T47D (cell line): ENCODE measurements around the gene TFEB.

Experiments
- DNase-seq, 2 experiments: peaks; one replicate each; pipeline versions ENCODE4 v3.0.0 to v3.0.0-alpha.2; 2011 to 2012; ENCODE audit warnings: low read depth in 1 of 2, low spot score in 1 of 2
- JUND ChIP-seq: IDR thresholded peaks from 2 replicates; pipeline ENCODE4 v1.6.1; 2012; ENCODE audit warnings: low read depth
- in situ Hi-C: cut with HindIII; loops from 2 replicates; pipeline ENCODE4 v1.10.0; 2016; ENCODE audit warnings: low sequenced_read_pairs, low pct_unique_long_range_greater_than_20kb

Gene TFEB

DNA sequence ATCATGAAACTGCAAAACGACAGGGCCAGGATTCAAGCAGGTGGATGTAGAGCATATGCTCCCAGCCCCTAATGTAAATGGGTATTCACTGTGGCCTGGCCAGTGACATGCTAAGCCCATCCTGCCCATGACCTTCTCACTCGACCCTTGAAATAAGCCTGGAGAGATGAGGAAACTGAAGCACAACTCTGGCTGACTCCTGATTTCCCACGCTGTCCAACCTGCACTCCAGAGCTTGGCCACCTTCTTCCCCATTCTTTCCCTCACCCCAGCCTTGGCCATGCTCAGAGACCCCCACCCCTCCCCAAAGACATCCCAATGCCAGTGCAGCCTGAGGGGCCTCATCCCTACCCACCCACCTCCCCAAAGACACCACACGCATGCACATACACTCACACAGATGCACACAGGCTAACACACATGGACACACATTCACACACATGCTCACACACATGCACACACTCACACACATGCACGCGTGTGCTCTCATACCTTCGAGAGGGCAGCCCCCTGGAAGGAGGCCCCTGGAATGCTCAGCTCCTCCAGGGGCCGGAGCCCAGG is 12.4 kb downstream of the TFEB start:
- no peak for TF ChIP-seq JUND
- DNase-seq: no peak
- in situ Hi-C loops: no loop called here

GRCh38 chr6:41721414-41721813 is 14.0 kb downstream of the TFEB start:
- no peak for TF ChIP-seq JUND
- DNase-seq: no peak
- in situ Hi-C loops: no loop called here

DNA sequence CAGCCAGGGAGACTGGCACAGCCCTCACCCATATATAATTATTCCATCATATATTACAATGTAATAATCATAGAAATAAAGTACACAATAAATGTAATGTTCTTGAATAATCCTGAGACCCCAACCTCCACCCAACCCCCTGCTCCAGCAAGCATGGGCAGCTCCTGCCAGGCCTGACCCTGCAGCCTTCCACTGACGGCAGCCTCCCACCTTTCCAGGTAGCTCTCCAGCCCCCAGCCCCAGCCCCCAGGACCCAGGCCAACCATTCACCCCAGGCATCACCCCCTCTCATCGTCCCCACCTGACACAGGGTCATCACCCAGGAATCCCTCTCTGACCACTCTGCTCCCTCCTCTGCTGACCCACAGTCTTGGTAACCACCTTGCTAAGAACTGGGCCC is 14.6 kb downstream of the TFEB start:
- no peak for TF ChIP-seq JUND
- in situ Hi-C loops: no loop called here
- no peak for DNase-seq

- DNase-seq: no peak
- TF ChIP-seq JUND: no peak
- in situ Hi-C loops: no loop called here
These were observed 15.2 kb downstream of the TFEB start for GRCh38 chr6:41720262-41720620.

DNA sequence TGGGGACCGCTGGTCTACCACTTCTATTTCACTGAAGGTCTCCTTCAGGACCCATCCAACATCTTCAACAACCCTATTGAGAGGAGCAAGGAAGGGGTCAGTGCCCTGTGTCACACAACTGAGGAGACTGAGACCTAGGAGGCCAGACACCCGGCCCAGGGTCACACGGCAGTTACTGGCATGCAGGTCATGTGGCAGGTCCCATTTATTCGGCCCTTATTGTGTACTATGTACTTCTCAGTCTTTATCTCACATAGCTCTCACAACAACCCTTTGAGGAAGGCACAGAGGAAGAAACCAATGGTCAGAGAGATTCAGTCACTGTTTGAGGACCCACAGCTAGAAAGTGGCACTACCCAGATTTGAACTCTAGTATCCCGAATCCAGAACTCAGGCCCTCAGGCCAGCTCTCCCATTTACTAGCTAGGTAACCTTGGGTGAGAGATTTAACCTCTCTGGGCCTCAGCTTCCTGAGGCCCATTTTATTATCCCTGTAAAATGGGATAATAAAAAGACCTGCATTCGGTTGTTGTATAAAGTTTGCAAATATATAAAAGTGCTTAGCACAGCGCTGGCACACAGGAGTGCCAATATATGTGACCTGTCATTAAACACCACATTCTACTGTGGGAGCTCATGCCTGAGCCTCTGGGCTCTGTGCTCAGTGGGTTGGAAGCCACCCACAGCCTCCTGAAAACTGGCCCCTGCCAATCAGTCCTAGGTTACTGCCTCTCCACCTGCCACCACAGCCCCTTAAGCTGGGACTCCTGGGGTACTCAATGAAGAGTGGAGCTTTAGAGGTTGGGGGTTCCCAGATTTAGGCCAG is 15.8 kb downstream of the TFEB start:
- no peak for TF ChIP-seq JUND
- in situ Hi-C loops: no loop called here
- DNase-seq: no peak

GRCh38 chr6:41718828-41719227 is 16.6 kb downstream of the TFEB start:
- no peak for DNase-seq
- TF ChIP-seq JUND: no peak
- in situ Hi-C loops: no loop called here

GRCh38 chr6:41717392-41717736 is 18.0 kb downstream of the TFEB start:
- no peak for DNase-seq
- TF ChIP-seq JUND: no peak
- in situ Hi-C loops: no loop called here

DNA sequence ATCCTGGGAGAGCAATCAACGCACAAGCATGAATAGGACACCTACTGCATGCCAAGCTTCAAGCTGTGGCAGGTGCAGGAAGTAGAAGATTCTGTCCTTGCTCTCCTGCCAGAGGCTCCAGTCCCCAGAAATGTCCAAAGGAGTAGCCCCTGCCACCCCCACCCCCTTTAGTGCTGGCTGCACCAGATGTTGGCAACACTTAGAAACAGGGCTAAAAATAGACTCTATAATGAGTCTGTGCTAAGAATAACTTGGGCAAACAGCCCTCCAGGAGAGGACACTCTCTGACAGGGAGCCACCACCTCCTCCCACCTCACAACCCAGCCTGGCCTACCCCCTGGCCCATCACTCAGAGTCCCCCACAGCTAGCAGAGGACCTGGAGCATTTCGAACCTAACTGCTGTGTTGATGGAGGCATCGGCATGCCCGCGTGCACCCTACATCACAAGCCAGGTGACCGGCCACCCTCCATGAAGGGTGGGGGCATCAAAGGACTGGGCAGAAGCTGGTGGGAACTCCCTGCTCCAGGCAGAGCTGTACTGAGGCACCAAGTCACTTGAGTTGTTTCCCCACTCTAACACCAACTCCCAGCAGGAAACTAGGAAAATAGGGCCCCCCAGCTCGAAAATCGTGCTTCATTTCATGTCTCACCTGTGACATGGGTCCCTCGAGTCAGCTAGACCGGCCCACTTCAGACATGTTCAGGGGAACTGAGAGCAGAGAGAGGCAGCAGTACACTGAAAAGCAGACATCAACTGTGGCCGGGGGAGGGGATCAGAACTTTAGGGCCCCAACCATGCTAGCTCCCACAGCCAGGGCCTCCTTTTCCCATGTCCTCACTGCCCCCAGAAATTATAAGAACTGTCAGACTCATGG is 18.7 kb downstream of the TFEB start:
- in situ Hi-C loops: no loop called here
- DNase-seq: no peak
- no peak for TF ChIP-seq JUND

DNA sequence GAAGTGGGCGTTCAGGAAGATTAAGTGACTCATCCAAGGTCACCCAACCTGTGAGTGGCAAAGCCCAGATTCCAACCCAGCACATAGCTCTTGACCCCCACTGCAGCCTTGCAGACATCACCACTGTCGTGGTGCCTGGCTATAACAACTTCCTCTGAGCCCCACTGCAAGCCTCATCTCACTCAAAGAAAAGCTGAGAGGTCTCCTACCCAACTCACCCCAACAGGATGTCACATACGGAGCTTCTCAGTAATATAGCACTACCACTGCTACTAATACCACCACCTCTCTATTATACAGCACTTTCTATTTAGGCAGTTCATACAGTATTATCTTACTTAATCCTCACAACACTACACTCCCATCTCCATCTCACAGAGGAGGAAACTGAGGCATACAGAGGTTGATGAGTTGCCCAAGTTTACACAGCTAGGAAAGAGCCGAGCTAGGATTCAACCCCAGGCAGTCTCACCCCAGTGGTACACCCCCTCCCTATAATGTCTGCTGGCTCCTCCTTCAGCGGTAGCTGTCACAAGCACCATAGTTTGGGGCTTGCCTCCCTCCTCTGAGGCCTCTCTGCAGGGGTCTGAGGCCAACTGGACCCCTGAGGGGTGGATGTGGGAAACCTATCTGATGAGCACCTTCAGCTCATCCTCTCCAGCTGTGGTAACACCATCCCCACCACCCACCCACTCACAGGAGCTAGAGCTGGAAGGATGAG is 19.5 kb downstream of the TFEB start:
- no peak for DNase-seq
- in situ Hi-C loops: no loop called here
- TF ChIP-seq JUND: no peak

DNA sequence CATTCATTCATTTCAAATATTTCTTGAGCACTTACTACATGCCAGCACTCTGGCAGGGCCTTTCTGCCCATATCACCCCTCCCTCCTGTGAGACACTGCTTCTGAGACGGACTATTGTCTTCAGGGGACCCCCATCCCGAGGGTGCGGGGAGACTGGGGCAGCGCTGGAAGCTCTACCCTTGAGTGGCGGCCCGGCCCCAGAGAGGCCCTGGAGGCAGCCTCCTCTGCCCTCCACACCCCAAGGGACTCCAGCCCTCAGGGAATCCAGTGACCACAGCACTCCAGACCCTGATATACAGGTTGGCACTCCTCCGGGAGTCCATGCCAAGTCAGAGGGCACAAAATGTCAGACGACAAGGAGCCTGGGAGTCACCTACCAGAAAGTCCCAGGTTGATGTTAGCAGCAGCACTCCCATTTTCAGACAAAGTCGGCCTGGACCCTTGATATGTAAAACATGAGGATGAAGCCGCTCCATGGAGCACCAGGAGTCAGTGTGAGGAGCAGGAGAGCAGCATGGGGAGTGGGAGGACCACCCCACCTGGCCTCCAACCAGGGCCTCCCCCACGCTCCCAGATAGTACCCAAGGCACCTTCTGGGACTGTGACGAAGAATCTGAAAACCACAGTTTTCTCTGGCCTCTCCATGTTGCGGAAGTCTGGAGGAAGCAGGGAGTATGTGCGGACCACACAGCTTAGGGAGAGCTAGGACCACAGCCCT is 20.7 kb downstream of the TFEB start:
- in situ Hi-C loops: no loop called here
- no peak for TF ChIP-seq JUND
- no peak for DNase-seq

GRCh38 chr6:41713650-41714291 is 21.6 kb downstream of the TFEB start:
- DNase-seq: no peak
- in situ Hi-C loops: no loop called here

GRCh38 chr6:41713159-41713649 is 22.2 kb downstream of the TFEB start:
- in situ Hi-C loops: no loop called here
- no peak for DNase-seq
- no peak for TF ChIP-seq JUND

More at GRCh38 chr6:41713650-41714291, 21.6 kb downstream of the TFEB start:
- TF ChIP-seq JUND: no peak
